HG03432 (cell line): ENCODE results near the gene DNAH8.

Source experiments
- ATAC-seq: cut with Tn5 transposase; IDR thresholded peaks from one replicate; pipeline ENCODE4 v1.9.1; 2021; ENCODE audit warnings: mild to moderate bottlenecking, moderate library complexity; ENCODE audit not compliant: unreplicated experiment

Gene DNAH8

DNA sequence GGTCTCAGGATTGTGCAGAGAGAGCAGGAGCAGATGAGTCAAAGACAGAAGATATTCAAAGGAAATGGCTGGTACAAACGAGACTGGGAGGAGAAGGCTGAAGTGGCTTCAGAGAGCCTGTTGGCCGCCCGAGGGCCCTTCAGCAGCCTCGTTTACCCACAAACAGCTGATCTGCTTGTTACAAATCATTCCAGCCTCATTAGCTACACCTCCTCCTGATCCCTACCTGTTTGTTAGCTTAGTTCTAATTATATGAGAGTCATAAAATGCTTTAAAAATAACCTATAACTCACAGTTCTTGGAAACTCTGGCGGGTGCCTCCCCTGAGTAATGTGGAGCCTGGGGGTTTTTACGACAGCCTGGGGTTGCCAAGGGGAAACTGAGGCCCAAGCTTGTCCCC, 346.1 kb downstream of the DNAH8 start:
- no peak for ATAC-seq

DNA sequence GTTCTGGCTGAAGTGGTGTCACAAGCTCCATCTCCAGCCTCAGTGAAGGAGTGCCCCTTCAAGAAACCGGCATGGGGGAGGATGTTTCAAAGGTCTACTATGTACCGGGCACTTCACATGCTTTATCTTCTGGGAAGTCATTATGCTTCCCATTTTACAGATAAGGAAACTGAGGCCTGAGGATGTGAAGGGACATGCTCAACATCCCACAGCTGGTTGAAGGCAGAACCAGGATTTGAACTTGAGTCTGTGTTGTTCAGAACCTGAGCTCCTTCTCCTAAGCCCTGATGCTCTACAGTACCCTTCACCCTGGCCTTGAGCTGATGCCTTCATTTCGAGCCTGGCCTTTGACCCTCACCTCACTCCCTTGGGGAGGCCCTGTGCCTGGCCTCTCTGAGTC, 346.5 kb downstream of the DNAH8 start:
- no peak for ATAC-seq

DNA sequence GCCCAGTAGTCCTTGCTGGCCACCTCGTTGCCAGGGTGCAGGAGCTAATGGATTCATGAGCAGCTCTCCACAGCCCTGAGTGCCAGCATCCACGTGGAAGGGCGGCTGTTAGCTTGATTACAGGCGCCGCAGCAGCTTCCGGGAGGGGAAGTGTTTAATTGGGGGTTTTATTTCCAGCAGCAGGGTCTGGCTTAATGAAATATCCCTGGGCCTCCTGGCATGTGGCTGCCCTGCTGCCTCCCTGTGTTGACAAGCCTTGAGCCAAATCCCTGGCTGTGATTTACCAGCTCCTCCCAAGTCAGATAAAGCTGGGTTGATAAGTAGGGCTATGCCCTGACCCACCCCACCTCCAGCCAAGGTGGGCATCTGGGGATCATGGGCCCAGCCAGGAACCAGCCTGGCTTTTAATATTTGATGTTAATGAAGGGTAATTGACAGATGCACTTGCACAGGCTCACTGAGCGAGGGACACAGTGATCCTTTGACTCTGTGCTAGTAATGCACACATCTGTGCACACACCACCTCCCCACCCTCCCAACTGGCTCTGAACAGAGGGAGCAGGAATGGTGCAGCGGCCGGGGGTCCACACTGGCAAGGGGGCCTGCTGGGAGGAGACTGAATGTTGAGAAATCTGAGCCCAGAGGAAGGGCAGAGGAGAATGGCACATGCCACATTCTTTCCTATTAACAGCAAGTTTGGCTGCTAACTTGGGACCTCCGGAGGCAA, 347.1 kb downstream of the DNAH8 start:
- ATAC-seq, result no peak

DNA sequence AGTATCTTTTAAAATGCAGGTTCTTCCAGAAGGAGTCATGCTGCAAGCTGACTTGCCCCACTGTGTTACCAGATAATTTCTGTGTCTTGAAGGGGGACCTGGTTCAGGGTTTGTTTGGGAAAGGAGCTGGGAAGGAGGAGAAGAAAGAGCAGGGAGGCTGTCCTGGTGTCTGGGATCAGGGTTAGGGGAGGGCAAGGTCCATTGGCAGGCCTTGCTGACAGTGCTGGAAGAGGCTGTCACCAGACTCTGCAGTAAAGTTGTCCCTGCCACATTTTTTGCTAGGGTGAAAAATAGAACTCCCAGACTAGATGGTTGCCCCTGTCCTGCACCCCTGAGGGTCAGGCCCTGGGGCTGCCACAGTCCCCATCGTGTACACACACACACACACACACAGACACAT, 348.4 kb downstream of the DNAH8 start:
- no peak for ATAC-seq

DNA sequence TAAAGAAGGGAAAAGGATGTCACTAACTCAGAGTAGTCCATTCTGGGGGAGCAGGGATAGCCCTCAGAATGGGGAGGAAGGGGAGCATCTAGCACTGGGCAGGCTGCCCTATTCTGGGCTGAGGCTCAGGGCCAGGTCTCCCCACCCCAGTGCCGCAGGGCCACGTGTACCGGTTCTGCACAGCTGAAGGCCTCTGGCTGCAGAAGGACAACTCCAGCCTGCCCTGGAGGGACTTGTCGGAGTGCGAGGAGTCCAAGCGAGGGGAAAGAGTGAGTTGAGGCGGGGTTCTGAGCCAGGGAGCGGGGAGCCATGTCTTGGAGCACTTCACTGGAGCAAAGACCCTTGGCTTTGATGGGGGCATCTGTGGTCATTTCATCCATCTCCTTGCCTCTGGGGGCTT, 350.4 kb downstream of the DNAH8 start:
- ATAC-seq, result no peak

DNA sequence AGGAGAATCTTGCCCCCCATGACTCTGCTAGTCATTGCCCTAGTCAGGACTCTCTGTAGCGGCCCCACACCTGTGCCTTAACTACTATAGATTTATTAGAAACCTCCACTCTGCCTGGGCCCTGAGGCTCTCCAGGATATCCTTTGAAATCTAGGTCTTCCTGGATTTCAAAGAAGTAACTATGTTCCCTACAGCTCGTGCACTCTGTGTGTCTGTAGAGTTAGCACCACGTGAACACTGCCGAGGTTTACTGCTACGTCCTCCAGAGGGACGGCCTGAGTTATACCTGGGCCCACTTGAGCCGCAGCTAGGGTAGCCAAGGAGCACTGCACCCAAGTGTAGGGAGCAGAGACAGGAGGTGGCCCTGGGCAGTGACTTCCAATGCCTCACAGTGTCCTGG, 353.3 kb downstream of the DNAH8 start:
- ATAC-seq, result no peak

DNA sequence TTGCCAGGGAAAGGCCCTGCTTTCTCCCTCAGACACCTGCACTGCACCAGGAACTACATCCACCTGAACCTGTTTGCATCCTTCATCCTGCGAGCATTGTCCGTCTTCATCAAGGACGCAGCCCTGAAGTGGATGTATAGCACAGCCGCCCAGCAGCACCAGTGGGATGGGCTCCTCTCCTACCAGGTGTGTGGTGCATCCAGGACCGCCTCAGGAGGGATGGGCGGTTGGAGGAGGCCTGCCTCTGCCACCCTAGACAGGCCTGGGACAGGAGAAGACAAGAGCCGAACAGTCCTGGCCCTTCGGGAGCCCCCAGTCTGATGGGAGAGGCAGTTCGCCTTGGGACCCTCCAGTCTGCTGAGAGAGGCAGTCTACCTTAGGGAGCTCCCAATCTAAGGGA, 357.7 kb downstream of the DNAH8 start:
- ATAC-seq, result no peak

DNA sequence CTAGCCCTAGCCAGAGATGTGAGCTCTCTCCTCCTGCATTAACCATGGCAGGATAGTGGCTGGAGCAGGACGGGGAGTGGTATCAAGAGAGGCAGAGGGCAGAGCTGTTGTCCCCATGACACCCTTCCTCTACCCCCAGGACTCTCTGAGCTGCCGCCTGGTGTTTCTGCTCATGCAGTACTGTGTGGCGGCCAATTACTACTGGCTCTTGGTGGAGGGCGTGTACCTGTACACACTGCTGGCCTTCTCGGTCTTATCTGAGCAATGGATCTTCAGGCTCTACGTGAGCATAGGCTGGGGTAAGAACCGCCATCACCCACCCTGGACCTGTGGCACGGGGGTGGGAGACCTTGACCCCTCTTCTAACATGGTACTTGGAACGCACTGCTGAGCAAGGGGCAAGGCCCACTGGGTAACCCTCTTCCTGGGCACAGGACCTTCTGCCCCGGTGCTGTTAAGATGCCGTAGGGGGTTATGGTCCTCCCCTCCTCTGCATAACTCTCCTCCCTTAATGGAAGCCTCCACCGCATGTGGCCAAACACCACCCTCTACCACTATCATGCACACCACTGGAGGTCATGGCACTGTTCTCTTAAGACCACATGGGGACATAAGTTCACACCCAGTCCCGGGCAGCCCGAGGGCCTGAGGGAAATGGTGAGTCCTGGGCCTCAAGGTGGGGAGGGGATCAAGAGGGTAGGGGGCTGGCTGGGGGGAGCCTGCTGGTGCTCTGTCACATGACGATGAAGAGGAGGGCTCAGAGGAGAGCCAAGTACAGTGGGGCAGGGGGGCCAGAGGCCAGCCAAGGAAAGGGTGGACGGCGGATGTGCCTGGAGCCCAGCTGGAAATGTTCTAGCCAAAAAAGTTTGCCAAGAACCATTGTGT, 358.6 kb downstream of the DNAH8 start:
- no peak for ATAC-seq

DNA sequence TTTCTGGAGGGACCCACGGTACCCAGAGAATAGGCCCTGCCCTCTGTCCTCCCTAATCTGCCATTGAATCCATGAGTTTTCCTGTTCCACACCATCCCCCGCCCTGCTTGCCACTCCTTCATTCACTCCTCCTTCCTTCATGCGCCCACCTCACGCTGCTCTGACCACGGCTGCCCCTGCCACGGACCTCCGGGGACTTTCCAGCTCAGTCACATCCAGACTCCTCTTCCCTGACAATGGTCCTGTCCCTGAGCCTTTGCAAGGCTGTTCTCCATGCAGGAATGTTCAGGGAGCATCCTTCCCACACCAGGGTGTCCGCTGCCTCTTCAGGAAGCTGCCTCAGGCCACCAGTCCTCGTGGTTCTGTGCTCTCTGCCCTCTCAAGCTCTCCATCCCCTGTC, 359.4 kb downstream of the DNAH8 start:
- no peak for ATAC-seq

DNA sequence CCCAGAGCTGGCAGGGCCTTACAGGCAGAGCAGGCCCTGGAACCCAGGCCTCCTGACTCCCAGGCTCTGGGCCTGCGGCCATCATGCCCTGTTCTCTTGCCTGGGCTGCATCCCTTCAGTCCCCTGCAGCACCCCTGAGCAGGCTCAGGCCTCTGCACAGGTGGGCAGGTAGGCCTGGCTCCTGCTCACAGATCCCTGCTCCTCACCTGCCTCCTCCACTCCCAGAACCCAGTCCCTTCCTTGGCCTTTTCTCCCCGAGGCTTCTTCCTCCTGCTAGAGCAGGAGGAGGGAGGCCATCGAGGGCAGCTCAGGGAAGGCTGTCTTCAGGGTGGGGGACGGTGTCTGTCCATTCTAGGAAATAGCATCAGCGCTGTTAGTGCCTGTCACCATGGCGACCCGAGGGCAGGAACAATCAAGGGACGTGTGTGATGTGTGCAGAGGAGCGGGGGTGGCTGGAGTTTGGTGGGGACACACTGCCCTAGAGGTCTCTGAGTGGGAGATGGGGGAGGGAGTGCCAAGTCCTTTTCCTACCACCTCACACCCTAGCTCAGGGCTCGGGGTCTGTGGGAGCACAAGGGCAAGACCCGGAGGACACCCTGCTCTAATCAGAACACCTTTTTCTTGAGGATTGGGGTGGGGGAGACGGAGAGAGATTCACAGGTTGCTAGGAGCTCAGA, 360.0 kb downstream of the DNAH8 start:
- ATAC-seq, result no peak

DNA sequence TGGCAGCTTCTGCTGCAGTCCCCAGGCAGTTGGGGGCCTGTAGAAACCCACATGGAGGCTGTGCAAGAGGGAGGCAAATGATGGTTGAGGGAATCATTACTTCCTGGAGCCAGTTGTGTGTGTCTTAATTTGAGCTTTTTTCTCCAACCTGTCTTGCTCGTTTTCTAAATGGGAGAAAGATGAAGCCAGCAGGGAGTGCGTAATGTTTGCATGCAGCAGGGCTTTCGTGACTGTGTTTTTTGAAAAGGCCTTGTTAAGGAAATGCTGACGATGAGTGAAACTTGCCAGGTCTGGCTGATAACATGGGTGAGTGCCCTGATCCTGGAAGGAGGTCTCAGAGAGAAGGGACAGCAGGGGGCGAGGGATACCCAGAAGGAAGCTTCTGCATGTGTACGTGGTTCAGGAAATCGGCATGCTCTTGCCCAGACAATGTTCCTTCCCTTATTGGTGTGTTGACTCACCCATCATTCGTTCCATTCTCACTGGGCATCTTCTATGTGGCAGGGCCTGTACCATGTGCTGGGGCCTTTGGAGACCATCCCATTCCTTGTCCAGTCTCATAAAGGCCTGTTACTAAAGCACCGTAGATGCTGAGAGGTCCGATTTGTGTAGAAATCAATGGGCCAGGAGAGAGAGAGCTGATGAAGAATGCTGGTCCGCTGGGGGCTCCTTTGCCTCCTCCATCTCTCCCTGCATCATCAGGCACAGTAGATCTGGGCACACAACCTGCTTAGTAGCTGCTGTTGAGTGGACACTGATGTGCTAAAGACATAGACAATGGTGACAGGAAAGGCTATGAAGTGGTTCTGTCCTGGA, 360.9 kb downstream of the DNAH8 start:
- ATAC-seq, result no peak

DNA sequence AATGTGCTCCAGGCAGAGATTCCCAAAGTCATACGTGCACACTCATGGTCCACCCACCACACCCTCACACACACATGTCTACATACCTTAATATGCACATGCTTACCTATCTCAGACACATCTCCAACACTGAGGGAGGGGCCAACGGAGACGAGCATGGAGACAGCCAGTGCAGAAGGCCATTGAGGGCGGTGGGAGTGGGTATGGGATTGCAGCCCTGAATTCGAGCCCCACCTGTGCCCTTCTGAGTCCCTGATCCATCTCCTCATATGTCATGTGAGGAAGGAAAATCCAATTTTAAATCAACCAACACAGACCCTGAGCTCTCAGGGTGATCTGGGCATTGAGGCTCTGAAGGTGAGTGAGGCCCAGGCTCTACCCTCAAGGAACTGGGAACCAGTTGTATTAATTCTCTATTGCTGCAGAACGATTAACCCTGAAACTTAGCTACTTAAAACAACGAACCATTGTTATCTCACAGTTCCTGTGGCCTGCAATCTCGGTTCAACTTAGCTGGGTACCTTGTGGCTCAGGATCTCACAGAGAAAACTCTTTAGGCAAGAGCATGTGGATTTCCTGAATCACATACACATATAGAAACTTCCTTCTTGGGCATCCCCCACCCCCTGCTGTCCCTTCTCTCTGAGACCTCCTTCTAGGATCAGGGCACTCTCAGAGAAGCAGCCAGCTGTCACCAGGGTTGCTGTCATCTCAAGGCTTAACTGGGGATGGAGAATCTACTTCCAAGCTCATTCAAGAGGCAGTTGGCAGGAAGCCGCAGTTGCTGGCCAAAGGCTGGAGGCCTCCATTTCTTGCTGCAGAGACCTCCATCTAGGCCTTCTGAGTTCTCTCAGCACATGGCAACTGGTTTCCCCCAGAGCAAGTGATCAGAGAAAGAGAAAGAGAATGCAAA, 361.8 kb downstream of the DNAH8 start:
- peak; percentile 50 for ATAC-seq

DNA sequence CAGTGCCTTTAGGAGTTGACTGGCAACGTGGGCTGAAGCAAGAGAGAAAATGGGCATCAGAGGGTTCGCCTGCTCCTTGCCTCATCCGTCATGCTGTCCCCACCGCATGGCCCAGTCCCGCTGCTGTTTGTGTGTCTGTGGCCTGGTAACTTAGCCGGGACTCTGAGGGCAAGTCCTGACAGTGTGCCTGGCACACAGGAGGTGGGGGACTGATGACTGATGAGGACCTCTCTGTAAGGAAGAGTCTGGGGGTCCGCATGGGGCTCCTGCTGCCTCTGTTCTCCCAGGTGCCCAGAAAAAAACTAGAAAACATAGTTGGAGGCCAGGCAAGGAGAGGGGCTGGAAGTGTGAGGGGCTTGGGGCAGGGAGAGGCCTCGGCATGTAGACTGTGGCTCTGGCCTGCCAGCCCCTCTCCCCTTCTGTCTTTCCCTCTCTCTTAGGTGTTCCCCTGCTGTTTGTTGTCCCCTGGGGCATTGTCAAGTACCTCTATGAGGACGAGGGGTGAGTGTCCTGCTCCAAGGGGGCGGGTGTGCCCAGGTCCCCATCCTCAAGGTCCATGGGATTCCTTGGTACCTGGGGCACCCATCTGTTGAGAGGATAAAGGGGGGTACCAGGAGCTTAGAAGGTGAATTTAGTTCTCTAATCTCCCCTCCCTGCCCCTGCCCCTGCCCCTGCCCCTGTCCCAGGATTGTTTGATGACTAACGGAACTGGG, 362.9 kb downstream of the DNAH8 start:
- no peak for ATAC-seq

DNA sequence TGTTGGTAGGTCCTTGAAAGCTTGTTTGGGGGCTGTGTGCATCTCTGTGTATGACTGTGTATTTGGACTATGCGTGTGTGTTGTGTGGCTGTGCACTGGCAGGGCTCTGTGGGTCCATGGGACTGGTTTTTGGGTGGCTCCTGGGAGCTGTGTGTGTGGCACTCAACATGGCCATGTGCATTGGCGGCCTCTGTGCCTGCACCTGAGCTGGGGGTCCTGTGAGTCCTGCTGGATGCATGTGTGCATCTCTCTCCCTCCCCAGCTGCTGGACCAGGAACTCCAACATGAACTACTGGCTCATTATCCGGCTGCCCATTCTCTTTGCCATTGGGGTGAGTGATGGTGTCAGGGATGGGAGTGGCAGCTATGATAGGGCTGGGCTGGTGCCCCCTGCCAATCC, 363.6 kb downstream of the DNAH8 start:
- no peak for ATAC-seq

DNA sequence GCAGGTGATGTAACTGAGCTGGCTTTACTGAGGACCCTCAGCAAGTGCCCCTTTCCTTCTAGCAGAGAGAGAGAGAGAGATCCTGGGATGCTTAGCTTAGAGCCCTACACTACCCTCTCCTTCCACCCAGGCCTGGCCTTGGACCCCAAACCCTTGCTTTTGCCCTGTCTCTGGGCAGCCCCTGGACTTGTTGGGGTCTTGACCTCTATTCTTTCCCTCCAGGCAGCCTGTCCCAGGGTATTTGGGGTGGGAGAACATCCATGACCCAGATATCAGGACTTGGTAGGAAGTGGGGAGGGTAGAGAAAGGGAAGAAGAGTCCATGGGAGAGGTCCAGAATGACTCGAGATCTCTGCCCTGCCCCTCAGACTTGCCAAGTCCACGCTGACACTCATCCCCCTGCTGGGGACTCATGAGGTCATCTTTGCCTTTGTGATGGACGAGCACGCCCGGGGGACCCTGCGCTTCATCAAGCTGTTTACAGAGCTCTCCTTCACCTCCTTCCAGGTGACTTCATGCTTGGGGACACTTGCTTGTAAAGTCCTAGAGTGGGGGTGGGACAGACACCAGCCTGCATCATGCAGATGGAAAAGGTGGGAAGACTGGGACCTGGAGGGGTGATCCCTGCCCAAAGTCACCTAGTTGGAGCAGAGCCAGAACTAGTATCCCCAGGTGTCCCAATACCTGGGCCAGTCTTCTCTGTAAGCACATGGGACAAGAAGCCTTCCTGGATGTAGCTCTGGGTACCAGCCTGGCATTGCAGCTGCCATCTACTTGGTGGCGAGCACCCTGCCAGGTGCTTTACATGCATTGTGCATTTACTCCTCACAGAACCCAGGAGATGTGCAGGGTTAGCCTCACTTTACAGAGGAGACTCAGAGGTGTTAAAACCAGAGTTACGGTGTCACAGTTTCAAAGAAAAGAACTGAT, 364.4 kb downstream of the DNAH8 start:
- no peak for ATAC-seq
